Breast epithelium (tissue), 4 donors: ENCODE data around the gene AK9. TPM values are rescaled to one million over a fixed set of nuclear protein-coding genes. Genes with fewer than 3 reads are reported as not detected.

Source experiments
- DNase-seq, 2 donors: peaks; one replicate each; pipeline ENCODE4 v3.0.0-alpha.2; 2019; ENCODE audit warnings: low spot score in 2 of 2
- H3K27ac ChIP-seq, 2 donors: fragments of 200-600 bp; sonication (generic) in 1 of 2; one replicate each; pipeline ENCODE4 v1.5.1; 2016 to 2019; ENCODE audit warnings: mild to moderate bottlenecking in 1 of 2
- H3K27me3 ChIP-seq, 2 donors: fragments of 200-600 bp; sonication (generic) in 1 of 2; one replicate each; pipeline versions ENCODE4 v1.5.1 to v1.6.0; 2017 to 2019; ENCODE audit warnings: control low read depth in 1 of 2, mild to moderate bottlenecking in 1 of 2
- H3K36me3 ChIP-seq: fragments of 200-600 bp; one replicate; pipeline ENCODE4 v1.5.1; 2019
- H3K4me1 ChIP-seq, 2 donors: fragments of 200-600 bp; sonication (generic); one replicate each; pipeline ENCODE4 v1.5.1; 2016 to 2019; ENCODE audit warnings: control low read depth in 1 of 2
- H3K4me3 ChIP-seq, 3 donors: fragments of 200-600 bp; sonication (generic); 1 replicate in 2 of 3; 2 replicates in 1 of 3; pipeline ENCODE4 v1.5.1; 2016 to 2019; ENCODE audit warnings: mild to moderate bottlenecking in 3 of 3, moderate library complexity in 2 of 3
- H3K9me3 ChIP-seq, 2 donors: fragments of 200-600 bp; sonication (generic) in 1 of 2; one replicate each; pipeline ENCODE4 v1.5.1; 2016 to 2019; ENCODE audit warnings: control low read depth in 1 of 2
- CTCF ChIP-seq, 3 donors: fragments of 450-650 bp; IDR thresholded peaks; one replicate each; pipeline ENCODE4 v1.5.1; 2016 to 2017; ENCODE audit warnings: antibody characterized with exemption in 3 of 3, mild to moderate bottlenecking in 3 of 3, moderate library complexity in 3 of 3
- POLR2A ChIP-seq: fragments of 450-650 bp; IDR thresholded peaks from one replicate; pipeline ENCODE4 v1.6.1; 2016; ENCODE audit warnings: antibody characterized with exemption, mild to moderate bottlenecking, moderate library complexity
- POLR2AphosphoS5 ChIP-seq, 3 donors: sonication (generic); formaldehyde crosslinking; IDR thresholded peaks; one replicate each; pipeline ENCODE4 v1.6.1; 2017; ENCODE audit warnings: antibody characterized with exemption in 3 of 3
- intact Hi-C: fragments of 100-400 bp; cut with DNase I; formaldehyde crosslinking; loops from one replicate; pipeline ENCODE4 v1.15.1; 2023; ENCODE audit warnings: low total_unique reads
- total RNA-seq, 3 donors: library from RNA; depleted of rRNA; stranded (reverse); fragments of >200 nt; gene quantifications; one replicate each; pipeline ENCODE4 v1.1.0, GENCODE V29; 2016

The AK9 gene
- total RNA-seq, 3 donors from 2014 or later, result 8.8 to 23.9 (median 20.0) TPM

GRCh38 chr6:109448615-109449014 lies 242.4 kb downstream of the AK9 start:
- intact Hi-C loops, result no loop called here

GRCh38 chr6:109447878-109448555 lies 243.0 kb downstream of the AK9 start:
- H3K36me3 ChIP-seq, result no peaks in the 10 kb centered on the region

More at GRCh38 chr6:109448615-109449014, 242.4 kb downstream of the AK9 start:
- Histone ChIP-seq H3K27ac (no peak overlapping the region), H3K4me3 (no peak overlapping the region), H3K27me3 (no peaks in the 10 kb centered on the region), H3K9me3 (no peaks in the 10 kb centered on the region), H3K36me3 (no peaks in the 10 kb centered on the region), H3K4me1 (no peaks in the 10 kb centered on the region)
- DNase-seq, result no peak
- no peak for TF ChIP-seq POLR2A
- no peak for TF ChIP-seq CTCF (IDR thresholded peaks at IDR 0.05)
- no peak for TF ChIP-seq POLR2AphosphoS5 (IDR thresholded peaks at IDR 0.05)

DNA sequence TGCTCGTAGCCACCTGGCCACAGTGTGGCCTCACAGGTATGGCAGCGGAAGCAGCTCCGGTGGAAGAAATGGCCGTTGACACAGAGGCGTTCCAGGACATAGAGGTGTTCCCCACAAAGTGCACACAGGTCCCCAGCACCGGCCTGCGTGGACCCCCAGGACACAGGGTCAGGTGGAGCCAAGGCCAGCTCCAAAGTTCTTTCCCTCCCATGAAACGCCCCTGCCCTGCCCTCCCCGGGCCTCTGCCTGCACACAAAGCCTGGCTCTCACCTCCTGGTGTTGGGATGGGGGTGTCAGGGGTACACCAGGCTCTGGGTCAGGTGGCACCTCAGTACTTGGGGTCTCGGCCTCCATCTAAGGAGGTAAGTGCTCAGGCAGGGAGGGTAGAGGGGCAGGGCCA lies 243.9 kb downstream of the AK9 start:
- H3K4me3 ChIP-seq, result no peak overlapping the region
- H3K36me3 ChIP-seq, result no peaks in the 10 kb centered on the region
- H3K27me3 ChIP-seq, result no peaks in the 10 kb centered on the region
- DNase-seq, result no peak
- peaks cover 0 to under 1% of the 10 kb centered on the region in 2 donors for H3K4me1 ChIP-seq
- no peaks in the 10 kb centered on the region for H3K9me3 ChIP-seq
- H3K27ac ChIP-seq, result no peak overlapping the region
- TF ChIP-seq POLR2AphosphoS5 (IDR thresholded peaks at IDR 0.05) (no peak), CTCF (IDR thresholded peaks at IDR 0.05) (no peak), POLR2A (no peak)
- intact Hi-C loops, result no loop called here

More at GRCh38 chr6:109447878-109448555, 243.0 kb downstream of the AK9 start:
- Histone ChIP-seq H3K9me3 (no peaks in the 10 kb centered on the region), H3K27ac (no peak overlapping the region), H3K4me1 (no peaks in the 10 kb centered on the region), H3K4me3 (no peak overlapping the region), H3K27me3 (no peaks in the 10 kb centered on the region)
- intact Hi-C loops, result no loop called here
- DNase-seq, result no peak
- no peak for TF ChIP-seq POLR2A
- no peak for TF ChIP-seq CTCF (IDR thresholded peaks at IDR 0.05)
- no peak for TF ChIP-seq POLR2AphosphoS5 (IDR thresholded peaks at IDR 0.05)

- Histone ChIP-seq H3K4me3 (no peak overlapping the region), H3K36me3 (no peaks in the 10 kb centered on the region)
These were observed 244.5 kb downstream of the AK9 start for GRCh38 chr6:109446541-109446940.

More at GRCh38 chr6:109446541-109446940, 244.5 kb downstream of the AK9 start:
- H3K9me3 ChIP-seq, result no peaks in the 10 kb centered on the region
- peaks cover 5% of the 10 kb centered on the region in 2 donors for H3K4me1 ChIP-seq
- intact Hi-C loops, result no loop called here
- DNase-seq, result no peak
- no peak overlapping the region for H3K27ac ChIP-seq
- TF ChIP-seq POLR2AphosphoS5 (IDR thresholded peaks at IDR 0.05), result no peak
- TF ChIP-seq POLR2A, result no peak
- no peak for TF ChIP-seq CTCF (IDR thresholded peaks at IDR 0.05)
- H3K27me3 ChIP-seq, result no peaks in the 10 kb centered on the region
